ENCODE measurements around the gene ZNF550. TPM values are rescaled to one million over a fixed set of nuclear protein-coding genes. Genes with fewer than 3 reads are reported as not detected.
"Not testable (repeated sequence)": the region's sequence is repeated elsewhere in the genome, so short reads cannot be mapped to it uniquely, and the experiment has no call there.

Gene ZNF550
- total RNA-seq, 1 donor, result 7.2 TPM

GRCh38 chr19:57512845-57513244, 46.8 kb downstream of the ZNF550 start:
- no peak overlapping the region for H3K4me3 ChIP-seq (ENCODE audit: insufficient read depth, low read length)
- no peak for TF ChIP-seq CTCF (IDR thresholded peaks at IDR 0.05; ENCODE audit: extremely low read depth, low read depth, low read length)
- H2AFZ ChIP-seq (ENCODE audit: low read length), result no peak overlapping the region
- peaks cover 14% of the 10 kb centered on the region for H3K9me3 ChIP-seq (ENCODE audit: low read depth, low read length)
- H3K4me2 ChIP-seq (ENCODE audit: insufficient read depth, low read length), result no peak overlapping the region
- no peak for DNase-seq (ENCODE audit: insufficient read length, low spot score, missing footprints)
- H3K4me1 ChIP-seq (ENCODE audit: insufficient read depth, low read length), result no peaks in the 10 kb centered on the region
- no peaks in the 10 kb centered on the region for H3K27me3 ChIP-seq (ENCODE audit: insufficient read depth, low read length)
- peaks cover 22% of the 10 kb centered on the region for H3K36me3 ChIP-seq (ENCODE audit: insufficient read depth, low read length)
- no peaks in the 10 kb centered on the region for H3K79me2 ChIP-seq (ENCODE audit: insufficient read depth, low read length)
- H3K27ac ChIP-seq (ENCODE audit: low read depth, low read length), result no peak overlapping the region
- no peaks in the 10 kb centered on the region for H4K20me1 ChIP-seq (ENCODE audit: insufficient read depth, low read length)

DNA sequence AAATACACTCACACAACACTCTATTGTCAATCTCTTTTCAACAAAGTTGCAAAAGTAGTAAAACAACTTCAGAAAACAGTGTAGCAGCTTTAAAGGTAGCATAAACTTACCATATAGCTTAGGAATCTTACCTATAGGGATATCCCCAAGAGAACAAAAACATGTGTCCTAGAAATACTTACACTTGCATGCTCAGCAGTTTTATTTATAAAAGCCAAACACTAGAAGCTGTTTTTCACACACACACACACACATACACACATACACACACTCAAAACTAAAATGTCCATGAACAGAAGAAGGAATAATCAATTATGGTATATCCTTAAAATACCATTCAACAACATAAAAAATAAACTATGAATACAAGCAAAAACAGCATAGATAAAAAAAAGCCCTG, 48.2 kb downstream of the ZNF550 start:
- peaks cover 20% of the 10 kb centered on the region for H3K9me3 ChIP-seq (ENCODE audit: low read depth, low read length)
- no peaks in the 10 kb centered on the region for H3K79me2 ChIP-seq (ENCODE audit: insufficient read depth, low read length)
- no peak overlapping the region for H2AFZ ChIP-seq (ENCODE audit: low read length)
- no peaks in the 10 kb centered on the region for H3K4me1 ChIP-seq (ENCODE audit: insufficient read depth, low read length)
- no peak for TF ChIP-seq CTCF (IDR thresholded peaks at IDR 0.05; ENCODE audit: extremely low read depth, low read depth, low read length)
- H4K20me1 ChIP-seq (ENCODE audit: insufficient read depth, low read length), result no peaks in the 10 kb centered on the region
- no peak overlapping the region for H3K27ac ChIP-seq (ENCODE audit: low read depth, low read length)
- no peak overlapping the region for H3K4me2 ChIP-seq (ENCODE audit: insufficient read depth, low read length)
- peaks cover 31% of the 10 kb centered on the region for H3K36me3 ChIP-seq (ENCODE audit: insufficient read depth, low read length)
- DNase-seq (ENCODE audit: insufficient read length, low spot score, missing footprints), result no peak
- no peaks in the 10 kb centered on the region for H3K27me3 ChIP-seq (ENCODE audit: insufficient read depth, low read length)
- H3K4me3 ChIP-seq (ENCODE audit: insufficient read depth, low read length), result no peak overlapping the region

GRCh38 chr19:57506163-57506562, 53.5 kb downstream of the ZNF550 start:
- Histone ChIP-seq H4K20me1 (ENCODE audit: insufficient read depth, low read length) (peaks cover 4% of the 10 kb centered on the region), H3K9me3 (ENCODE audit: low read depth, low read length) (peaks cover 11% of the 10 kb centered on the region), H3K4me2 (ENCODE audit: insufficient read depth, low read length) (no peak overlapping the region), H3K79me2 (ENCODE audit: insufficient read depth, low read length) (peaks cover 31% of the 10 kb centered on the region), H3K27me3 (ENCODE audit: insufficient read depth, low read length) (no peaks in the 10 kb centered on the region), H3K27ac (ENCODE audit: low read depth, low read length) (no peak overlapping the region), H3K36me3 (ENCODE audit: insufficient read depth, low read length) (peaks cover 51% of the 10 kb centered on the region), H3K4me1 (ENCODE audit: insufficient read depth, low read length) (no peaks in the 10 kb centered on the region), H2AFZ (ENCODE audit: low read length) (no peak overlapping the region), H3K4me3 (ENCODE audit: insufficient read depth, low read length) (no peak overlapping the region)
- no peak for TF ChIP-seq CTCF (IDR thresholded peaks at IDR 0.05; ENCODE audit: extremely low read depth, low read depth, low read length)
- no peak for DNase-seq (ENCODE audit: insufficient read length, low spot score, missing footprints)

GRCh38 chr19:57500400-57500799, 59.3 kb downstream of the ZNF550 start:
- peak overlapping the region; percentile 67 for H2AFZ ChIP-seq (ENCODE audit: low read length)
- H3K4me3 ChIP-seq (ENCODE audit: insufficient read depth, low read length), result peak overlapping the region; percentile 67
- H3K4me1 ChIP-seq (ENCODE audit: insufficient read depth, low read length); DNase-seq (ENCODE audit: insufficient read length, low spot score, missing footprints); H3K9me3 ChIP-seq (ENCODE audit: low read depth, low read length); H3K27me3 ChIP-seq (ENCODE audit: insufficient read depth, low read length); H4K20me1 ChIP-seq (ENCODE audit: insufficient read depth, low read length): not testable (repeated sequence)
- H3K79me2 ChIP-seq (ENCODE audit: insufficient read depth, low read length), result peaks cover 40% of the 10 kb centered on the region
- H3K4me2 ChIP-seq (ENCODE audit: insufficient read depth, low read length), result peak overlapping the region; percentile 76
- peak overlapping the region; percentile 24 for H3K27ac ChIP-seq (ENCODE audit: low read depth, low read length)
- peaks cover 16% of the 10 kb centered on the region for H3K36me3 ChIP-seq (ENCODE audit: insufficient read depth, low read length)

DNA sequence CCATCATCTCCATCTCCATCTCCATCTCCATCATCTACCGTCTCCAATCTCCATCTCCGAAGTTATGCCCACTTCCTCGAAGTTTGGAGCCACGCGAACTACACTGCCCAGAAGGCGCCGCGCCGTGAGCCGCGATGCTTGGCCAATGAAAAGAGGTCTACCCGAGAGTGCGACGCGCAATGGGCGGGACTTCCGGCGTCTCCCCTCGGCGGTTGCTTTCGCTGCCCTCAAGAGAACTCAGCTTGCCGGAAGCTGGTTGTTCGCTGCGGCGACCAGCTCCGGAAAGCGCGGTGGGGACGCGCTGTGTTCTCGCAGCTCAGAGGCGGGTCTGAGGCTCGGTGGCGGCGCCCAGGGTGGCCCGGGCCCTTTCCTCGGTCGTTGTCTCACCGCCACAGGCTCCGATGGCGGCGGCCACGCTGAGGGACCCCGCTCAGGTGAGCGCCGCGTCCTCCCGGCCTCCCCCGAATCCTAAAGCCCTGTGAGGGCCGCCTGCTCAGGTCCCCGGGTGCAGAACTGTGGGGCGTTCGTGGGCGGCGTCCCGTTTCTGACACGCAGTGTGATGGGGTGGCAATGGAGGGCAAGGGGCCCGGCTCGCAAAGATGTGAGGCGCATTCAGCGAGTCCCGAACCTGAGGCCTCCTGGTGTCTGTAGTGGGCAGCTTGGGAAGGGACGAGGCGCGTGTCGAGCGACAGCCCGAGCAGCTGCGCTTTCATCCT, 59.8 kb downstream of the ZNF550 start, which contains the start of gene ZNF773:
Gene ZNF773, plus strand, starts transcription at position 259 of the 716 bp plus-strand sequence. Its CDS starts 143 bp downstream, at position 402.
- H3K9me3 ChIP-seq (ENCODE audit: low read depth, low read length); H4K20me1 ChIP-seq (ENCODE audit: insufficient read depth, low read length); H3K4me1 ChIP-seq (ENCODE audit: insufficient read depth, low read length); H3K27me3 ChIP-seq (ENCODE audit: insufficient read depth, low read length): not testable (repeated sequence)
- peak; percentile 97 for DNase-seq (ENCODE audit: insufficient read length, low spot score, missing footprints)
- peak within 1 kb of the TSS; percentile 76 for H3K4me2 ChIP-seq (ENCODE audit: insufficient read depth, low read length)
- peak within 1 kb of the TSS; percentile 80 for H3K27ac ChIP-seq (ENCODE audit: low read depth, low read length)
- H2AFZ ChIP-seq (ENCODE audit: low read length), result peak within 1 kb of the TSS; percentile 85
- peaks cover 13% of the 10 kb centered on the region for H3K36me3 ChIP-seq (ENCODE audit: insufficient read depth, low read length)
- H3K4me3 ChIP-seq (ENCODE audit: insufficient read depth, low read length), result peak within 1 kb of the TSS; percentile 85
- H3K79me2 ChIP-seq (ENCODE audit: insufficient read depth, low read length), result peaks cover 40% of the 10 kb centered on the region

- H4K20me1 ChIP-seq (ENCODE audit: insufficient read depth, low read length); DNase-seq (ENCODE audit: insufficient read length, low spot score, missing footprints); H3K27ac ChIP-seq (ENCODE audit: low read depth, low read length); H3K4me2 ChIP-seq (ENCODE audit: insufficient read depth, low read length); H3K9me3 ChIP-seq (ENCODE audit: low read depth, low read length); H3K4me1 ChIP-seq (ENCODE audit: insufficient read depth, low read length); H3K27me3 ChIP-seq (ENCODE audit: insufficient read depth, low read length): not testable (repeated sequence)
- Histone ChIP-seq H2AFZ (ENCODE audit: low read length) (peak overlapping the region; percentile 85), H3K79me2 (ENCODE audit: insufficient read depth, low read length) (peaks cover 39% of the 10 kb centered on the region), H3K4me3 (ENCODE audit: insufficient read depth, low read length) (peak overlapping the region; percentile 85), H3K36me3 (ENCODE audit: insufficient read depth, low read length) (peaks cover 12% of the 10 kb centered on the region)
Observed at GRCh38 chr19:57499332-57499679, 60.4 kb downstream of the ZNF550 start.

- not testable (repeated sequence) for H3K27me3 ChIP-seq (ENCODE audit: insufficient read depth, low read length); H3K9me3 ChIP-seq (ENCODE audit: low read depth, low read length); H4K20me1 ChIP-seq (ENCODE audit: insufficient read depth, low read length); H3K4me1 ChIP-seq (ENCODE audit: insufficient read depth, low read length); H3K27ac ChIP-seq (ENCODE audit: low read depth, low read length); DNase-seq (ENCODE audit: insufficient read length, low spot score, missing footprints)
- Histone ChIP-seq H3K36me3 (ENCODE audit: insufficient read depth, low read length) (peaks cover 25% of the 10 kb centered on the region), H2AFZ (ENCODE audit: low read length) (peak overlapping the region; percentile 68), H3K79me2 (ENCODE audit: insufficient read depth, low read length) (peaks cover 19% of the 10 kb centered on the region), H3K4me2 (ENCODE audit: insufficient read depth, low read length) (peak overlapping the region; percentile 78), H3K4me3 (ENCODE audit: insufficient read depth, low read length) (peak overlapping the region; percentile 64)
Observed at GRCh38 chr19:57488299-57488644, 71.4 kb downstream of the ZNF550 start.
